HG03139 (cell line): ENCODE results near the gene ETS1.

Experiments
- ATAC-seq: cut with Tn5 transposase; IDR thresholded peaks from one replicate; pipeline ENCODE4 v1.9.1; 2021; ENCODE audit not compliant: unreplicated experiment

Gene ETS1

GRCh38 chr11:128547946-128548648 lies 39.3 kb downstream of the ETS1 start:
- ATAC-seq: no peak

DNA sequence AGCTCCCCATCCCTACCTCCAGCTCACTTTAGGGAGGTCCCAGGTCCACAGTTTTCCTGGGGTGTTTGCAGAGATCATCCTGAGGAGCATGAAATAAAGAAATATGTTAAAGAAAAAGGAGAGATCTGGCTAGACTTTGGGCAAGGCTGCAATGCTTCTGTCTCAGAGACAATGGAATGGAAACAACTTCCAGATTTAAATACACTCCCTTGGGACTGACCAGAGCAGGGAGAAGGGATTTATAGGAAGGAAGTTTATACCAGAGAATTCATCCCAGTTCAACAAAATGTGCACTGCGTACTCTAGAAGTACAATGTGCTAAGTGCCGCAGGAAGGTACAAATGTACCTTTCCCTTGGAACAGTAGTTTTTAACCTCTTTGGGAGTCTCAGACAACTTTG lies 40.4 kb downstream of the ETS1 start:
- ATAC-seq: no peak

DNA sequence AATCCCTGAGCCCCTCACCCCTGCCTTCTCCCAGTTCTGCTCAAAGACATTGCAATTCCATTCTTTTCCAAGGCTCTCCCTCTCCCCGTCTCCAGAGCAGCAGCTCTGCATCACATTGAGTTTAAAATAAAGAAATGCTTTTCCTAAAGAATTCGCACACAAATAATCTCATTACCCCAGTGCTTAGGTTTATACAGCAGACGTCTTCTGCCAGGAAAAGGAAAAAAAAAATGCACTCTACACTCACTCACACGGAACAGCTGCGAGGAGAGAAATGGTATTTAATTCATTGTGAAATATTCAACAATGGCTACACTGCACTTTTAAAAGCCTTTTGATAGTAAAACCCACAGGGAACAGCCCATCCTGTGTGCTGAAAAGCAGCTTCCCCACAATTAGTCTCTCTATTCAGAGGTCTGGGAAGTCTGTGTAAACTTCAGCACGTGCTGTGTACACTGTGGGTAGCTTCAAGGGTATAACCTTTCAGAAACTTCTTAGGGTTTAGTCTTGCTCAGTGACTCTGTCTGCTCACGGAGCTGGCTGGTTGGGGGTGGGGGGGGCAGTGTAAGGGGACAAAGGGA lies 42.8 kb downstream of the ETS1 start:
- no peak for ATAC-seq

GRCh38 chr11:128540469-128540868 lies 46.9 kb downstream of the ETS1 start:
- no peak for ATAC-seq

GRCh38 chr11:128536506-128536905 lies 50.9 kb downstream of the ETS1 start:
- ATAC-seq: no peak

DNA sequence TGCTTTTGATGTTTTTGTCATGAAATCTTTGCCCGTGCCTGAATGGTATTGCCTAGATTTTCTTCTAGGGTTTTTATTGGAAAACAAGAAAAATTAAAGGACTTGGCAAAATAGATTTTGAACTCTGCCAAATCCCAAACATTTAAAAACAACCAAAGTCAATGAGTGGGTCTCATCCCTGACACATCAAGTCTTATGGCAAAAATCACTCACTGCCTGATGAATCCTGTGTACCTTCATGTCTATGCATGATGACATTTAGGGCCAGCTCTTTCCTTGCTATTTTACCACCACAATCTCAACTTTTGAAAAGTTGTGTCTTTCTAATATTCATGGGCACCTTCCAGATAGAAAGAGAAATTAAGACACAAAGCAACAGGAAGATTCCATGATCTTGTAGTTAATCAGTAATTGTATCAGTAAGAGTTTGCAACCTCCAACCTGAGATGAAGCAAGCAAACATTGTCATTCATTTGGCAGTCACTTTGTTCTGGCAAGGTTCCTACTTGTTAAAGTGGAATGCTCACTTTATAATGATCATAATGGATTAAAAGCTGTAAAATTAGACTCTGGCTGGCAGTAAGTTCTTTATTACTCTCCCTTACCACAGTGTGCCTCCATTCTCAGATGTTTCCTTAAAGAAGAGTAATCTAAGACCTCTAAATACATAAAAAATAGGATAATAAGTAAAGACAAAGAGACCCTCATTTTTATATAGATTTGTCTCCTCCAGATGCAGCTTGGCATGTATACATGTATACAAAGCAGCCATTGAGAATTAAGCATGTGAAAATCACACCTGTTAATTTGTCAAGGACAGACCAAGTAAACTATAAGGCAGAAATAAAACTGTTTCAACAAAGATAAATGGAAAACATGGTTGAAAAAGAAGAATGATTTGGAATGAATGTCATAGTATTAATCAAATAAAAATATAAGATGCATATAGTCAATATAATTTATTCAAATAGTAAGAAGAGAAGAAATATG lies 51.6 kb downstream of the ETS1 start:
- ATAC-seq: no peak

- no peak for ATAC-seq
These were observed 53.9 kb downstream of the ETS1 start for GRCh38 chr11:128533472-128533871.

GRCh38 chr11:128532572-128533091 lies 54.7 kb downstream of the ETS1 start:
- no peak for ATAC-seq

DNA sequence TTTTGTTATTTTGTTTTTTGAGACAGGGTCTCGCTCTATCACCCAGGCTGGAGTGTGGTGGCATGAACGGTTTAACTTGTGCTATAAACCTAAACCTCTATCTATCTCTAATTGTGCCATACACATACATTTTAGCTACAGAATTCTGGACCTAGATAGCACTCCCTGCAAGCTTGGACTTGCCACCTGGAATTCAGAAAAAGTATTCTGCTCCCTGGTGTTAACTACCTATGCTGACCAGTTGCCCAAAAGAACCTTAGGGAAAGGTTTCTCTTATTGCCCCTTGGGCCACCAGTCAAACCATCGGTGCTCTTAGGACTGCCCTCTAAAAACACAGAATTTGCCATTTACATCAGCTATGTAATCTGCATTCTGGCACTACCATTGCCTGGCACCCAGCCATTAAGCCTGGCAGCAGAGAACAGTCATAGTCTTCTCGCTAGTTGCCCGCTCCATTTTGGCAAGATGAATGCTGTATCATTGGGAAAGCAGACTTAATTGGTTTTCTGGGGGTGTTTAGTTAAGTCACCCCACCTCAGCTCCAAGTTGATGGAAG lies 55.3 kb downstream of the ETS1 start:
- no peak for ATAC-seq

GRCh38 chr11:128531588-128531987 lies 55.8 kb downstream of the ETS1 start:
- no peak for ATAC-seq

- ATAC-seq: no peak
These were observed 57.0 kb downstream of the ETS1 start for GRCh38 chr11:128530118-128531074.

DNA sequence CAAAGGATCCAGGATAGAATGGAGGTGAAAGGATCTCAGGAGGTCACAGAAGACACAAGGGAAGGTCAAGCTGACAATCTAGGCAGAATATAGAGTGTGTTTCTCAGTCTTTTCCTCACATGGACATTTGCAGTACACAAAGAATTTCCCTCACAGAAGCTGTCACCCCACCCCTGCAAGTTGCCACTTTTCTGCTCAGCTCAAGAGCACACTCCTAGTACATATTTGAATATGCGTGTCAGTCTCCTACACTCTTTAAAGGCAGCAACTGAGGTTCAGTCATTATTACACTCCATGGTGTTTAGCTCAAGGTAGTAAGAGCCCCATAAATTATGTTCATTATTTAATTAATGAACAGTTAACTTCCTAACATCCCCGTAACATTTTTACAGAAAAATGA lies 59.1 kb downstream of the ETS1 start:
- ATAC-seq: no peak

DNA sequence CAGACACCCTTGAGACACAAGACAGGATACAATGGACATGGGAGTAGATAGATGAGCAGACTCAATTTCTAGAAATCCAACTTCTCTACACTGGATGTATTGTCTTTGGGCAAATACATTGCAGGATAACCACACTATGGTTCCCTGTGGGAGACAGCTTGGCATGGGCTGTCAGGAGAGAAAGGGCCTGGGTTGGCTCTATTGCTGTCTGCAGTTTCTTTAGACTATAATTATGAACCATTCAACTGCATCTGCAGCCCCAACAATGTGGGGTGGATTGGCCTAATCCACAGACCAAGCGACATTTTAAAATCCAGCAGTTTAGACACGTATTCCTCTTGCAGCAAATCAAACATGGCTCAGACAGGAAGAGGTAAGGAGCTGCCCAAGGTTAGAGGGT lies 60.3 kb downstream of the ETS1 start:
- ATAC-seq: no peak

- ATAC-seq: no peak
These were observed 61.7 kb downstream of the ETS1 start for GRCh38 chr11:128525411-128526243.

DNA sequence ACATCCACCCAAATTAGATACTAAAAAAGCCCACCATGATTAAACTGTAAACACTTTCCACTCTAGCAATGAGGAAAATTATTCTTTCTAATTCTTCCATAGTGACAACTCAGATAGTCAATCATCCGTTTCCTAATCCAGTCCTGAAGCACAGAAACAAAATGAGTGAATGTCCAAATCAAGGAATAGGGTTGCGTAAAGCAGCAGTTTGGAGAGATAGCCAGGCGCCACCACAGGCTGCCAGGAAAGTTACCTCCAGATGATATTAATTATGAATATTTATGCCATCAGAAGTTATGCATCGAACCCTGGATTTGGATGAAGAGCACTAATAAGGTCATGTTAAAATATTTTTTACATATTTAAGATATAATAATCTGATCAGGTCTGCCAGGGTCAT lies 63.2 kb downstream of the ETS1 start:
- no peak for ATAC-seq

GRCh38 chr11:128523641-128524040 lies 63.7 kb downstream of the ETS1 start:
- ATAC-seq: no peak

- no peak for ATAC-seq
These were observed 64.3 kb downstream of the ETS1 start for GRCh38 chr11:128522943-128523518.

DNA sequence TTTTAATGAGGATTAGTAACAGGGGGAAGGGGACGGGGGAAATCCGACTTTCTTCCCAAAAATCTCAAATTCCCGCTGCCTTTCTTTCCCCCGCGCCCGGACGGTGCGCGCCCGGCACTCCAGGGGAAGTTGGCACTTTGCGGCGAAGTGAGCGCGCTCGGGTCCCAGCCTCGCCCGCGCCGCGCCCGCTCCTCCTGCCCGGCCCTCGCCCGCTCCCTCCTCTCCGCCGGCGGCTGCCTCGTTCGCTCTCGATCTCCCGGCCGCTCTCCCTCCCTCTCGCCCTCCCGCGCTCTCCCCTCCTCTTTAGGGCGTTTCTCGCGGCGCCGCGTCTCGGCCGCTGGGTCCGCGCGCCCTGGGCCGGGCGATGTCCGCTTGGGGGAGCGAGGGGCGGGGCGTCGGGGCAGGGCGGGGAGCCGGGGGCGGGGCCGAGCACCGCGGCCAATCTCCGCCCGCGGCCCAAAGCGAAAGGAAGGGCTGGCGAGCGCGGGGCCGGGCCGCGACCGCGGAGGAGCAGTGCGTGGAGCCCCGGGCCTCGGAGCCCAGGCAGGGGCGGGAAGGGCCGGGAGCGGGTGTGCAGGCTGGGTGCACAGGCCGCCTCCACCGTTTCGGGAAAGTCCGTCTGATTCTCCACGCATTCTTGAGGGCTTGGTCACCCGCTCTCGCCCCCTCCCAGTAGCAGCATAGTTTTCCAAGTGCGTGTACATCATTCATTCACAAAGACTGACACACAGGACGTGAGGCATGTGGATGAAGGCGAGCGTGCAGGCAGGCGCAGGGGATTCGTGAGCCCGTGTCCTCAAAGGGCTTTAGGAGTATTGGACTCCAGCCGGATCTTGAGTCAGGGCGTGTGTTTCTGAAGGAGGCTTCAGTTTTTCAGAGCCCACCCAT lies 65.1 kb downstream of the ETS1 start:
- peak; percentile 72 for ATAC-seq
